HepG2 (cell line): ENCODE results near the gene PYCR2. TPM values are rescaled to one million over a fixed set of nuclear protein-coding genes. Genes with fewer than 3 reads are reported as not detected.

Experiments used
- ATAC-seq: fragments of 200-7000 bp; cut with Tn5 transposase; 3 replicates; pipeline ENCODE4 v1.9.1; 2020; ENCODE audit warnings: mild to moderate bottlenecking, moderate library complexity
- BruUV-seq: library from RNA; stranded (reverse); fragments of 400-500 nt; replicated peaks from 2 replicates; lab custom pipeline; 2021; lab: Mats Ljungman, UMichigan
- CTCF ChIA-PET: fragments of 300-600 bp; formaldehyde crosslinking; extraction: SDS; loops from one replicate; lab custom pipeline; 2021; ENCODE audit warnings: low total read pairs, inconsistent platforms, low intra/inter-chr PET ratio; lab: Yijun Ruan, JAX
- POLR2A ChIA-PET: fragments of 350-600 bp; sonication (Branson Sonifier 250); formaldehyde crosslinking; loops from one replicate; lab custom pipeline; 2020; ENCODE audit warnings: antibody characterized with exemption, inconsistent platforms; lab: Yijun Ruan, JAX
- DNase-seq: peaks from one replicate; pipeline ENCODE4 v3.0.0-alpha.2; 2015; ENCODE audit warnings: low spot score
- FAIRE-seq: peaks from 3 replicates; lab custom pipeline; 2011; peaks lifted over from hg19 to GRCh38; lab: Jason Lieb, UNC
- H2AFZ ChIP-seq: one replicate; pipeline ENCODE4 v1.6.1; 2011; ENCODE audit warnings: low read length, inconsistent platforms
- H3K27ac ChIP-seq: fragments of 300-600 bp; 3 replicates; pipeline ENCODE4 v1.8.0; 2011; ENCODE audit warnings: mixed run types, mild to moderate bottlenecking, mixed read lengths, low read length, inconsistent platforms; ENCODE audit not compliant: insufficient read depth; ENCODE audit errors: extremely low read length
- H3K27me3 ChIP-seq, 2 experiments: fragments of 200-600 bp in 1 of 2; 2 replicates in 1 of 2; 3 replicates in 1 of 2; pipeline versions ENCODE4 v1.6.0 to v1.8.0; 2011; ENCODE audit warnings: low read length in 2 of 2, mild to moderate bottlenecking in 2 of 2, moderate library complexity in 2 of 2, inconsistent platforms in 1 of 2; ENCODE audit not compliant: insufficient read depth in 2 of 2, control insufficient read depth in 1 of 2
- H3K36me3 ChIP-seq, 2 experiments: fragments of 200-600 bp in 1 of 2; replicated peaks in 1 of 2; 2 replicates in 1 of 2; 3 replicates in 1 of 2; pipeline versions ENCODE4 v1.5.1 to v1.8.0; 2011; ENCODE audit warnings: low read length in 2 of 2, inconsistent platforms in 1 of 2; ENCODE audit not compliant: insufficient read depth in 2 of 2, control insufficient read depth in 1 of 2
- H3K4me1 ChIP-seq: 2 replicates; pipeline ENCODE4 v1.5.1; 2012; ENCODE audit warnings: low read length, inconsistent platforms; ENCODE audit not compliant: insufficient read depth
- H3K4me2 ChIP-seq: 2 replicates; pipeline ENCODE4 v1.6.0; 2011; ENCODE audit warnings: low read depth, low read length, inconsistent platforms
- H3K4me3 ChIP-seq, 3 experiments: fragments of 200-600 bp in 1 of 3; sonication (generic), shearing (Covaris generic) in 1 of 3; replicated peaks in 1 of 3; 2 replicates each; pipeline ENCODE4 v1.5.1; 2011 to 2016; ENCODE audit warnings: low read length in 3 of 3, inconsistent platforms in 2 of 3, low read depth in 2 of 3, mild to moderate bottlenecking in 2 of 3, control low read depth in 1 of 3, mixed read lengths in 1 of 3; ENCODE audit not compliant: insufficient read depth in 1 of 3
- H3K79me2 ChIP-seq: one replicate; pipeline ENCODE4 v1.6.1; 2011; ENCODE audit warnings: low read length, inconsistent platforms; ENCODE audit not compliant: insufficient read depth
- H3K9ac ChIP-seq: 2 replicates; pipeline ENCODE4 v1.6.0; 2011; ENCODE audit warnings: mild to moderate bottlenecking, low read depth, low read length, inconsistent platforms; ENCODE audit not compliant: insufficient read depth
- H3K9me3 ChIP-seq: 2 replicates; pipeline ENCODE4 v1.5.1; 2012; ENCODE audit warnings: mild to moderate bottlenecking, low read length
- H4K20me1 ChIP-seq: 2 replicates; pipeline ENCODE4 v1.6.0; 2011; ENCODE audit warnings: inconsistent platforms, mild to moderate bottlenecking, low read length, moderate library complexity; ENCODE audit not compliant: insufficient read depth
- ADNP ChIP-seq: sonication (generic); formaldehyde crosslinking; IDR thresholded peaks from 2 replicates; pipeline ENCODE4 v1.4.0; 2020; ENCODE audit warnings: missing genetic modification reagents
- ASH2L ChIP-seq: fragments of 300-600, 200-600 bp; sonication (generic); IDR thresholded peaks from 2 replicates; pipeline ENCODE4 v1.7.0; 2017; ENCODE audit warnings: low read depth, mild to moderate bottlenecking, moderate library complexity, mixed read lengths, low read length; ENCODE audit not compliant: insufficient read length
- HBP1 ChIP-seq: IDR thresholded peaks from 2 replicates; pipeline ENCODE4 v1.6.1; 2016; ENCODE audit warnings: low read depth, control low read depth
- POGK ChIP-seq: sonication (generic); formaldehyde crosslinking; conservative IDR thresholded peaks from 2 replicates; pipeline ENCODE4 v1.8.0; 2022; ENCODE audit warnings: mild to moderate bottlenecking, moderate library complexity, missing genetic modification reagents
- RARA ChIP-seq: IDR thresholded peaks from 2 replicates; pipeline ENCODE4 v1.6.1; 2016; ENCODE audit warnings: missing genetic modification reagents, missing compliant biosample characterization
- SP1 ChIP-seq, 2 experiments: fragments of 450-650 bp in 1 of 2; sonication (generic) in 1 of 2; formaldehyde crosslinking in 1 of 2; IDR thresholded peaks; 2 replicates each; pipeline versions ENCODE4 v1.4.0 to v1.6.1; 2016 to 2020; ENCODE audit warnings: missing genetic modification reagents in 1 of 2
- TBX2 ChIP-seq: sonication (generic); formaldehyde crosslinking; IDR thresholded peaks from 2 replicates; pipeline ENCODE4 v1.5.0; 2020; ENCODE audit warnings: missing genetic modification reagents, mild to moderate bottlenecking, borderline replicate concordance
- ZBTB37 ChIP-seq: sonication (generic); formaldehyde crosslinking; IDR thresholded peaks from 2 replicates; pipeline ENCODE4 v1.4.0; 2020; ENCODE audit warnings: mild to moderate bottlenecking, missing genetic modification reagents
- ZNF451 ChIP-seq: sonication (generic); formaldehyde crosslinking; IDR thresholded peaks from 2 replicates; pipeline ENCODE4 v1.5.0; 2020; ENCODE audit warnings: mild to moderate bottlenecking, missing genetic modification reagents
- ZNF468 ChIP-seq: sonication (generic); formaldehyde crosslinking; IDR thresholded peaks from 2 replicates; pipeline ENCODE4 v1.8.0; 2022; ENCODE audit warnings: mild to moderate bottlenecking, moderate library complexity, missing genetic modification reagents
- ZNF644 ChIP-seq: IDR thresholded peaks from 2 replicates; pipeline ENCODE4 v1.6.1; 2016; ENCODE audit warnings: low read depth
- ZNF782 ChIP-seq: sonication (generic); formaldehyde crosslinking; IDR thresholded peaks from 2 replicates; pipeline ENCODE4 v1.4.0; 2020; ENCODE audit warnings: missing genetic modification reagents, mild to moderate bottlenecking, borderline replicate concordance
- ZNF784 ChIP-seq: sonication (generic); formaldehyde crosslinking; IDR thresholded peaks from 2 replicates; pipeline ENCODE4 v1.5.1; 2020; ENCODE audit warnings: missing genetic modification reagents, mild to moderate bottlenecking, borderline replicate concordance
- ZNF800 ChIP-seq: sonication (generic); formaldehyde crosslinking; IDR thresholded peaks from 2 replicates; pipeline ENCODE4 v1.4.0; 2020; ENCODE audit warnings: missing genetic modification reagents
- WGBS: methylation state at CpG from one replicate; pipeline ENCODE4 v1.1.6; 2017; ENCODE audit warnings: low lambda C conversion rate; 5-methylcytosine and 5-hydroxymethylcytosine counted together
- in situ Hi-C: cut with HindIII; loops from 2 replicates; pipeline ENCODE4 v1.10.0; 2017; ENCODE audit warnings: low pct_unique_long_range_greater_than_20kb; ENCODE audit not compliant: extremely low pct_ligation_motif_present
- intact Hi-C: fragments of 100-400 bp; cut with micrococcal nuclease; formaldehyde crosslinking; loops from one replicate; pipeline ENCODE4 v1.10.0; 2022; ENCODE audit not compliant: unreplicated experiment
- polyA plus RNA-seq, 8 experiments: library from polyadenylated mRNA; depleted of rRNA in 3 of 8; stranded (reverse) in 7 of 8; unstranded in 1 of 8; fragments of >200 nt; fragmentation: Illumina TruSeq in 4 of 8; extraction: Trizol in 4 of 8; gene quantifications; 2 replicates each; pipeline versions ENCODE4 v1.2.1 to v1.2.3, GENCODE V29; 2011 to 2016; ENCODE audit warnings: low read depth in 4 of 8, missing spikeins in 1 of 8, mixed read lengths in 1 of 8; ENCODE audit not compliant: insufficient read depth in 1 of 8
- total RNA-seq, 5 experiments: library from RNA; depleted of rRNA; stranded (reverse); fragments of >200 nt; fragmentation: Illumina TruSeq; extraction: Trizol; gene quantifications; 2 replicates each; pipeline ENCODE4 v1.2.3, GENCODE V29; 2016; ENCODE audit warnings: low read depth in 1 of 5

PYCR2 gene
- total and polyA plus RNA-seq, 2 of the 13 experiments (the other 11 are each of a cell fraction or from before 2014, with no cell fraction given): 47.2 to 47.8 TPM

- WGBS: 0% methylated on average over 3 of the region's 6 CpGs
- intact Hi-C loops: no loop called here
- Histone ChIP-seq H3K4me1 (peaks cover 63% of the 10 kb centered on the region), H3K9ac (peak overlapping the region; percentile 45), H3K27me3 (no peaks in the 10 kb centered on the region; a peak in 1 of 5 replicates), H4K20me1 (no peaks in the 10 kb centered on the region), H3K79me2 (no peaks in the 10 kb centered on the region), H3K4me3 (peak overlapping the region in 2 of 3 experiments; percentile 29 to 76; a peak in 3 of 6 replicates), H3K36me3 (no peaks in the 10 kb centered on the region), H3K9me3 (no peaks in the 10 kb centered on the region), H2AFZ (no peak overlapping the region), H3K27ac (peak overlapping the region; percentile 68), H3K4me2 (peak overlapping the region; percentile 83)
- ChIA-PET CTCF (no interaction called here), POLR2A (interaction anchor here (0.5 to 3.7 kb wide), 4 partner anchors 9 to 138 kb away, joined by 3 to 28 read pairs (median 7); partner anchors contain the start of genes PYCR2 and TMEM63A)
- no TSS peak for BruUV-seq
- in situ Hi-C loops: no loop called here
- DNase-seq: peak; percentile 68
- ATAC-seq: peak; percentile 11
- no peak for FAIRE-seq
- TF ChIP-seq HBP1 (CRISPR knock-in tag): no peak
- peak; percentile 22 for TF ChIP-seq ASH2L
- TF ChIP-seq ZNF800: no peak
- TF ChIP-seq SP1 (IDR thresholded peaks at IDR 0.05): no peak
- no peak for TF ChIP-seq SP1 (CRISPR knock-in tag; IDR thresholded peaks at IDR 0.05)
- no peak for TF ChIP-seq ADNP (CRISPR knock-in tag)
- TF ChIP-seq ZBTB37 (CRISPR knock-in tag): 0 out of 2 replicates have a peak, but pooled peaks have one; percentile 18
- TF ChIP-seq ZNF644 (CRISPR knock-in tag): 0 out of 2 replicates have a peak, but pooled peaks have one; percentile 50
- TF ChIP-seq ZNF451: no peak
- TF ChIP-seq ZNF782 (CRISPR knock-in tag): no peak
- TF ChIP-seq ZNF784 (CRISPR knock-in tag): no peak
- peak; percentile 90 for TF ChIP-seq RARA
- TF ChIP-seq ZNF468 (CRISPR knock-in tag): no peak
- TF ChIP-seq TBX2 (CRISPR knock-in tag): peak; percentile 17; the same call in 1 of the 2 replicates
- TF ChIP-seq POGK (CRISPR knock-in tag): no peak
Observed at GRCh38 chr1:225890346-225891228, 33.5 kb downstream of the PYCR2 start.
